Measurements from ENCODE around the gene AP1S1.

DNA sequence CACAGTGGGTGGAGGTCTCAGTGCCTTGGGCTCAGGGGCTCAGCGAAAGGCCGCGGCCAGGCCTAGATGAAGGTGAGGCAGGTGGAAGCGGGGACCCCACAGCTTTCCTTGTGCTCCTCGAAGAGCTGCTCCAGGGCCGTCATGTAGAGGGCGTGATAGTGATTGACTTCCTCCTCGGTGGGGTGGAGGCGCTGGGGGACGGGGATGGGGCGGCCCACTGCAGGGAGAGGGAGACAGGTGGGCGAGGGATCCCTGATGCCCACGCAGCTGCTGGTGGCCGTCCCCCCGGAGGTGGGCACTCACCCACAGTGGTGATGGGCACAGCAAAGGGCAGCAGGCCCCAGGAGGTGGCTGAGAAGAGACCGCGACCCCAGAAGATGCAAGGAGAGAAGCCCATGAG, 41.6 kb downstream of the AP1S1 start:
- TF ChIP-seq CTCF (optimal IDR thresholded peaks at IDR 0.05 in 1 of 3, IDR thresholded peaks at IDR 0.05 in 1 of 3, conservative IDR thresholded peaks at IDR 0.05 in 1 of 3; ENCODE audit: extremely low read depth in 1 of 3, insufficient read depth in 2 of 3, low read length in 3 of 3) (no peak), EZH2 (IDR thresholded peaks at IDR 0.05; ENCODE audit: low read length) (no peak)

Data from keratinocyte (primary cell).